Stomach (tissue), 4 donors: Measurements from ENCODE around the gene SLC9A4.

Experiments used
- CTCF ChIP-seq, 7 experiments: fragments of 450-650 bp in 4 of 7; fragments of 200-600 bp in 3 of 7; sonication (generic) in 3 of 7; IDR thresholded peaks; one replicate each; pipeline ENCODE4 v1.5.1; 2016 to 2019; ENCODE audit warnings: antibody characterized with exemption in 7 of 7, control low read depth in 2 of 7, mild to moderate bottlenecking in 1 of 7
- POLR2A ChIP-seq, 4 donors: fragments of 450-650 bp; IDR thresholded peaks; one replicate each; pipeline ENCODE4 v1.6.1; 2016; ENCODE audit warnings: antibody characterized with exemption in 4 of 4, control low read depth in 2 of 4, mild to moderate bottlenecking in 1 of 4, moderate library complexity in 1 of 4

- TF ChIP-seq CTCF (IDR thresholded peaks at IDR 0.05), result no peak
- TF ChIP-seq POLR2A (IDR thresholded peaks at IDR 0.05), result no peak
These were observed 102.9 kb downstream of the SLC9A4 start for GRCh38 chr2:102575888-102576287.
